Measurements from ENCODE around the gene GJB6.

The GJB6 gene

DNA sequence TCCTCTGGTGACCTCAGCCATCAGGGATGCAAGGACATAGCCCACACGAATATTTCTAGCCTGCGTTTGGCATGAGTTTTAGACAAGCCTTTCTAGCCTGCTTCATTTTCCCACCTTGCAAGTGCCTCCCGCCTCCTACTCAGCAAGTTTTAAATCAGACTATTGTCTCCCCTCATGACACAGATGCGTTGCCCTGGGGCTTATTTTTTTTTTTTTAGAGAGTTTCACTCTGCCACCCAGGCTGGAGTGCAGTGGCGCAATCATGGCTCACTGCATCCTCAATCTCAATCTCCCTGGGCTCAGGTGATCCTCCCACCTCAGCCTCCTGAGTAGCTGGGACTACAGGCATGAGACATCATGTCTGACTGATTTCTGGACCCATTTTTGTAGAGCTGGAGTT is 54.0 kb downstream of the GJB6 start:
- no peak for FAIRE-seq
- DNase-seq (ENCODE audit: insufficient read length, low spot score): no peak
- TF ChIP-seq PAX5 (IDR thresholded peaks at IDR 0.05; ENCODE audit: insufficient read depth, low read length, severe bottlenecking) (no peak), TAF1 (IDR thresholded peaks at IDR 0.05; ENCODE audit: low read depth, low read length) (no peak), POLR2A (IDR thresholded peaks at IDR 0.05; ENCODE audit: low read depth, low read length) (no peak), POU2F2 (IDR thresholded peaks at IDR 0.05; ENCODE audit: low read depth, low read length) (no peak), POLR2AphosphoS5 (IDR thresholded peaks at IDR 0.05; ENCODE audit: low read depth, low read length) (no peak), SPI1 (IDR thresholded peaks at IDR 0.05; ENCODE audit: low read depth, low read length) (no peak)

DNA sequence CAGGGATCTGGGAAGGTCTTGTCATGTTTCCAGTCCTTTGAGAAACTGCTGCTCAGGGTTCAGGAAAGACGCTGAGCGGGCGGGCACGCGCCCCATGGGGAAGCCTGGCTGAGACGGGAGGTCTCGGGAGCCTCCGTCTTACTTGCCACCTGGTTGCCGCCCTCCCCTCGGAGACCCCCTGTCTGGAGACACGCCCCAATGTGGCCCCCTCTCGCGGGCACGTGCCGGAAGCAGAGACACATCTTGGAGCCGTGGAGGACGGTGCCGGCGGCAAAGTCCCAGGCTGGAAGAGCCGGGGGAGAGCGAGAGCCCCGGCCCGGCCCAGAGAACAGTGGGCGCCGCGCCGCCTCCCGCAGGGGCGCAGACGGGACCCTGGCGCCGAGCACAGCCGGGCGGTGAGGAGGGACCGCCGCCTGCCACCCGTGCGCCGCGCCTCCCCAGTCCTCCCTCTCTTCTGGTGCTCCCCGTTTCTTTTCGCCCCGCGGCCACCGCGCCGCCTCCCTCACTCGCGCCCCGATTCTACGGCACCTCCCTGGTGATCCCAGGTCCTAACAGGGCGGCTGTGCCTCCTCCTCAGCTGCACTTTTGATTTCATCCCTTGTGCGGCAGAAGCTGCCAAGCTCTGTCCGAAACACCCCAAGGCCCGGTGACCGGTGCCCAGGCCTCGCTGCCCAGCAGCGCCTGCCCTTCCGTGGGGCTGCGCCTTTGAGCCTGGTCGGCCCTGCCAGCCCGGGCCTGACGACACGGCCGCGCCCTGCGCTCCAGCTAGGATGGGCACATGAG is 54.9 kb downstream of the GJB6 start:
- FAIRE-seq (no peak), DNase-seq (ENCODE audit: insufficient read length, low spot score) (no peak)
- TF ChIP-seq SPI1 (IDR thresholded peaks at IDR 0.05; ENCODE audit: low read depth, low read length): no peak
- TF ChIP-seq POLR2A (IDR thresholded peaks at IDR 0.05; ENCODE audit: low read depth, low read length): no peak
- no peak for TF ChIP-seq PAX5 (IDR thresholded peaks at IDR 0.05; ENCODE audit: insufficient read depth, low read length, severe bottlenecking)
- TF ChIP-seq POU2F2 (IDR thresholded peaks at IDR 0.05; ENCODE audit: low read depth, low read length): no peak
- TF ChIP-seq TAF1 (IDR thresholded peaks at IDR 0.05; ENCODE audit: low read depth, low read length): no peak
- TF ChIP-seq POLR2AphosphoS5 (IDR thresholded peaks at IDR 0.05; ENCODE audit: low read depth, low read length): no peak

GRCh38 chr13:20175907-20176652 is 56.0 kb downstream of the GJB6 start:
- TF ChIP-seq POLR2A (IDR thresholded peaks at IDR 0.05; ENCODE audit: low read depth, low read length) (no peak), POLR2AphosphoS5 (IDR thresholded peaks at IDR 0.05; ENCODE audit: low read depth, low read length) (no peak), SPI1 (IDR thresholded peaks at IDR 0.05; ENCODE audit: low read depth, low read length) (no peak), TAF1 (IDR thresholded peaks at IDR 0.05; ENCODE audit: low read depth, low read length) (no peak), PAX5 (IDR thresholded peaks at IDR 0.05; ENCODE audit: insufficient read depth, low read length, severe bottlenecking) (no peak), POU2F2 (IDR thresholded peaks at IDR 0.05; ENCODE audit: low read depth, low read length) (no peak)
- no peak for DNase-seq (ENCODE audit: insufficient read length, low spot score)
- FAIRE-seq: no peak

- TF ChIP-seq POLR2AphosphoS5 (IDR thresholded peaks at IDR 0.05; ENCODE audit: low read depth, low read length) (no peak), POLR2A (IDR thresholded peaks at IDR 0.05; ENCODE audit: low read depth, low read length) (no peak), SPI1 (IDR thresholded peaks at IDR 0.05; ENCODE audit: low read depth, low read length) (no peak), PAX5 (IDR thresholded peaks at IDR 0.05; ENCODE audit: insufficient read depth, low read length, severe bottlenecking) (no peak), POU2F2 (IDR thresholded peaks at IDR 0.05; ENCODE audit: low read depth, low read length) (no peak), TAF1 (IDR thresholded peaks at IDR 0.05; ENCODE audit: low read depth, low read length) (no peak)
- no peak for FAIRE-seq
Measured at GRCh38 chr13:20175406-20175794, 56.7 kb downstream of the GJB6 start.

DNA sequence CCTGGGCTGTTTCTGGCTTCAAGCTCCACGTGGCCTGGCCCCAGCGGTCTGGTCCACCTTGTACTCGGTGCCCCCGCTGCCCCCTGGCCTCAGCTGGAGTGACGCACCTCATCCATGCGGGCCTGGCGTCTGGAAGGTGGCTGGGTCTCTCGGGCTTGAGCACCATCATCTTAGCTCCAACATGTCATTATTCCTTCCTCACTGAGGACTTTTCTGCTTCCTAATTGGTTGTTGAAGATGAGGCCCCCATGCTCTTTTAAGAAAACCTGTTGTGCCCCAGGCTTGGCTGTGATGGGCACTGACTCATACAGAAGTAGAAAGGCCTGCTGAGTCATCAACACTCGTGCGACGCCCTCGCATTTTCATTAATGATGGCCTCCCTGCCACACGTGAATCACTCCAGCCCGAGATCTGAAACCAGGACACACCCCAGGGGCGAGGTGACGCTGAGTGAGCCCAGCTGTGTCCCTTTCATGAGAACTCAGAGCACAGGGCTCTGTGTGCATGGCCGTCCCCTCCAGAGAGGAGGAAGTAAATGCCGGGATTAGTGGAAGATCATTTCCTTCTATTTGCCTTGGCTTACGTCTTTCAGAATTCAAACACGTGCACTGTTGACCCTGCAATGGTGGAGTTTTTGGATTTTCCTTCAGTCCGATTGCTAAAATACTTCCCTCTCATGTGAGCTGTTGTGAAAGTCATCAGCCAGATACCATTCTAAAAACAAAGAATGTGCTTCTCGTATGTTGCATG is 57.3 kb downstream of the GJB6 start:
- TF ChIP-seq POLR2A (IDR thresholded peaks at IDR 0.05; ENCODE audit: low read depth, low read length) (no peak), POLR2AphosphoS5 (IDR thresholded peaks at IDR 0.05; ENCODE audit: low read depth, low read length) (no peak), POU2F2 (IDR thresholded peaks at IDR 0.05; ENCODE audit: low read depth, low read length) (no peak), PAX5 (IDR thresholded peaks at IDR 0.05; ENCODE audit: insufficient read depth, low read length, severe bottlenecking) (no peak), TAF1 (IDR thresholded peaks at IDR 0.05; ENCODE audit: low read depth, low read length) (no peak), SPI1 (IDR thresholded peaks at IDR 0.05; ENCODE audit: low read depth, low read length) (no peak)
- DNase-seq (ENCODE audit: insufficient read length, low spot score): peak; percentile 65
- FAIRE-seq: peak; percentile 89

More at GRCh38 chr13:20175406-20175794, 56.7 kb downstream of the GJB6 start:
- no peak for DNase-seq (ENCODE audit: insufficient read length, low spot score)

DNA sequence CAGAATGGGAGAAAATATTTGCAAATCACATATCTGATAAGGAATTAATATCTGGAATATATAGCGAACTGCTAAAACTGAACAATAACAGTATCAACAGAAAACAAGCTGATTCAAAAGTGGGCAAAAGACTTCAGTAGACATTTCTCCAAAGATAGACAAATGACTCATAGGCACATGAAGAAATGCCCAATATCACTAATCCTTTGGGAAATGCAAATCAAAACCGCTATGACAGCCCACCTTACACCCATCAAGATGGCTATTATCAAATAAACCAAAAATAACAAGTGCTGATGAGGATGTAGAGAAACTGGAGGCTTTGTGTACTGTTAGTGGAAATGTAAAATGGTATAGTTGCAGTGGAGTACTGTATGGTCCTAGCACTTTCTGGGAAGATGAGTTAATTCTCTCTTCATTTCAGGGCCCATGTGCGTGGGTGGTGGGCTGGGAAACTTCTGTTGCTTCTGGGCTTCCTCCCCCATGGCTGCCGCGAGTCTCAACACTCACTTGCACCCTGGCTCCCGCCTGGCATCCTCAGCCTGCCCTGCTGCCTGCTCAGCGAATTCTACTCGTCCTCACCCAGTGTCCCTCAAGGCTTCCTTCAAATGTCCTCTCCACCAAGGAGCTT is 58.9 kb downstream of the GJB6 start:
- no peak for TF ChIP-seq POU2F2 (IDR thresholded peaks at IDR 0.05; ENCODE audit: low read depth, low read length)
- DNase-seq (ENCODE audit: insufficient read length, low spot score) (no peak), FAIRE-seq (no peak)
